H1 (cell line): ENCODE results near the gene ZBTB7B. TPM values are rescaled to one million over a fixed set of nuclear protein-coding genes. Genes with fewer than 3 reads are reported as not detected.

ENCODE experiments used
- GABPA ChIP-seq: IDR thresholded peaks from 2 replicates; pipeline ENCODE4 v1.6.1; 2011; ENCODE audit warnings: mild to moderate bottlenecking, low read length, moderate library complexity, borderline replicate concordance; ENCODE audit not compliant: insufficient read depth
- GTF2F1 ChIP-seq: IDR thresholded peaks from 2 replicates; pipeline ENCODE4 v1.6.1; 2012; ENCODE audit warnings: low read depth, low read length, improper control_type of control experiment, borderline replicate concordance
- HDAC6 ChIP-seq: IDR thresholded peaks from one replicate; pipeline ENCODE4 v1.7.1; 2012; ENCODE audit warnings: low read depth, mild to moderate bottlenecking, inconsistent platforms, low read length, moderate library complexity
- JUN ChIP-seq: IDR thresholded peaks from 2 replicates; pipeline ENCODE4 v1.6.1; 2011; ENCODE audit warnings: low read depth, mild to moderate bottlenecking, improper control_type of control experiment, low read length
- KDM5A ChIP-seq: fragments of 200-600 bp; IDR thresholded peaks from 2 replicates; pipeline ENCODE4 v1.7.1; 2012; ENCODE audit warnings: mild to moderate bottlenecking, low read length, inconsistent platforms, mixed read lengths
- SIRT6 ChIP-seq: IDR thresholded peaks from one replicate; pipeline ENCODE4 v1.7.1; 2012; ENCODE audit warnings: low read length, inconsistent platforms
- SIX5 ChIP-seq: IDR thresholded peaks from 2 replicates; pipeline ENCODE4 v1.6.1; 2011; ENCODE audit warnings: mild to moderate bottlenecking, low read depth, low read length
- SP4 ChIP-seq: IDR thresholded peaks from 2 replicates; pipeline ENCODE4 v1.6.1; 2012; ENCODE audit warnings: low read length, inconsistent platforms
- polyA plus RNA-seq, 7 experiments: library from polyadenylated mRNA; depleted of rRNA in 3 of 7; stranded (reverse) in 5 of 7; unstranded in 2 of 7; fragments of >200 nt in 5 of 7; fragments of 200-250 nt in 2 of 7; gene quantifications; 1 replicate in 5 of 7; 2 replicates in 1 of 7; 4 replicates in 1 of 7; pipeline versions ENCODE4 v1.2.1 to v1.2.3, GENCODE V29; 2011 to 2013; ENCODE audit warnings: missing spikeins in 2 of 7, mixed read lengths in 2 of 7
- total RNA-seq: library from RNA; stranded (reverse); fragmentation: NEBNext Ultra II Directional; extraction: Animal tissue kit (Norgen Biotek cat#: 25700); gene quantifications from 2 replicates; pipeline ENCODE4 v1.2.1, GENCODE V29; 2021
- TF ChIP-seq, protein P1 (sequence below): IDR thresholded peaks from 2 replicates; pipeline ENCODE4 v1.6.1; 2011; ENCODE audit warnings: low read length, improper control_type of control experiment

Gene ZBTB7B
- total and polyA plus RNA-seq, 2 of the 8 experiments (the other 6 are each of a cell fraction or from before 2014, with no cell fraction given), result 24.5 to 36.9 TPM

DNA sequence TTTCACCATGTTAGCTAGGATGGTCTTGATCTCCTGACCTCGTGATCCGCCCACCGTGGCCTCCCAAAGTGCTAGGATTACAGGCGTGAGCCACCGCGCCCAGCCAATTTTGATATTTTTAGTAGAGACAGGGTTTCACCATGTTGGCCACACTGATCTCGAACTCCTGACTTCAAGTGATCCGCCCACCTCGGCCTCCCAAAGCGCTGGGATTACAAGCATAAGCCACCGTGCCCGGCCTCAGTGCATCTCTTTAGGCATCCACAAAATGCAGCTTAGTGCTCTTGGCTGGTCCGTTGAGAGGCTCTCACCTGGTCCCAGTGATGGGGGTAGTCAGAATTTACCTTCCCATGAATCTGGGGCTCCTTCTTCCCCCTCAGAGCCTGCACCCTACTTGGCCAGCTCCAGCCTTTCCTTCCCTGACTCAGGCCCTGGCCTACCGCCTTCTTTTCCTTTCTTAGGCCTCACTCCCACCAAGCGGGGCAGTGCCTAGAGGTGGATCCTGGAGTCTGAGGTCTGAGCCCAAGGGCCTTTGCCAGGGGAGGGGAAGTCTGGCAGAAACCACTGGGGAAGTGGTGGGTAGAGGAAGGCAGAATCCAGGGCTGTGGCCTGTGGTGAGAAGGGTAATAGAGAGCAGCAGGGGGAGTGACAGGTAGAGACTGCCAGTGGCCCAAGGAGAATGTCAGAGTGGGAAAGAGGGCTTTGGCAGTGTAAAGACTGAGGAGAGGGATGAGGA, 5.5 kb upstream of the ZBTB7B start (continued):
- TF ChIP-seq SP4, result no peak
- TF ChIP-seq HDAC6, result no peak
- TF ChIP-seq JUN, result no peak
- no peak for TF ChIP-seq SIX5
- TF ChIP-seq, protein P1, sequence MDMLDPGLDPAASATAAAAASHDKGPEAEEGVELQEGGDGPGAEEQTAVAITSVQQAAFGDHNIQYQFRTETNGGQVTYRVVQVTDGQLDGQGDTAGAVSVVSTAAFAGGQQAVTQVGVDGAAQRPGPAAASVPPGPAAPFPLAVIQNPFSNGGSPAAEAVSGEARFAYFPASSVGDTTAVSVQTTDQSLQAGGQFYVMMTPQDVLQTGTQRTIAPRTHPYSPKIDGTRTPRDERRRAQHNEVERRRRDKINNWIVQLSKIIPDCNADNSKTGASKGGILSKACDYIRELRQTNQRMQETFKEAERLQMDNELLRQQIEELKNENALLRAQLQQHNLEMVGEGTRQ, result no peak
- TF ChIP-seq GABPA, result no peak
- TF ChIP-seq SIRT6, result no peak
- no peak for TF ChIP-seq KDM5A
- TF ChIP-seq GTF2F1, result no peak
- TF ChIP-seq, all 59 proteins: peak for 0
